Stimulated activated CD4-positive, alpha-beta T cell treated with anti-CD3 and anti-CD28 coated beads, Interleukin-4, amount 100 ng/mL, for 48 hours (primary cell): ENCODE results near the gene ANKRD31.

Experiments used
- DNase-seq, 2 donors: peaks; one replicate each; pipeline ENCODE4 v3.0.0-alpha.2; 2020; ENCODE audit warnings: low read depth in 2 of 2

ANKRD31 gene

GRCh38 chr5:75057561-75057960 is 179.1 kb downstream of the ANKRD31 start:
- DNase-seq = no peak

DNA sequence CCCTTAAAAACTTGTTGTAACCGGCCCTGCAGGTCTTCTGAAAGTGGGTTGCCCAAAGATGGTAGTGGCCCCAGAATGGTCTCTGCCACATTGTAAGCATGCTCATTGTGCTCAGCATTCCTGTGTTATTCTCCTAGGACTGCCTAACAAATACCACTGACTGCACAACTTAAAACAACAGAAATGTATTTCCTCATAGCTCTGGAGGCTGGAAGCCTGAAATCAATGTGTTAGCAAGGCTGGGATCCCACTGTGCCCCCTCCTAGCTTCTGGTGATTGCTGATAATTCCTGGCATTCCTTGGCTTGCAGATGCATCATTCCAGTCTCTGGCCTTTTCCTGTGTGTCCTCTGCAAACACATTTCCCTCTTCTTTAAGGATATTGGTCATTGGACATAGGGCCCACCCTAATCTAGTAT is 180.9 kb downstream of the ANKRD31 start:
- DNase-seq = no peak

- DNase-seq = no peak
Measured at GRCh38 chr5:75054134-75054930, 182.3 kb downstream of the ANKRD31 start.

DNA sequence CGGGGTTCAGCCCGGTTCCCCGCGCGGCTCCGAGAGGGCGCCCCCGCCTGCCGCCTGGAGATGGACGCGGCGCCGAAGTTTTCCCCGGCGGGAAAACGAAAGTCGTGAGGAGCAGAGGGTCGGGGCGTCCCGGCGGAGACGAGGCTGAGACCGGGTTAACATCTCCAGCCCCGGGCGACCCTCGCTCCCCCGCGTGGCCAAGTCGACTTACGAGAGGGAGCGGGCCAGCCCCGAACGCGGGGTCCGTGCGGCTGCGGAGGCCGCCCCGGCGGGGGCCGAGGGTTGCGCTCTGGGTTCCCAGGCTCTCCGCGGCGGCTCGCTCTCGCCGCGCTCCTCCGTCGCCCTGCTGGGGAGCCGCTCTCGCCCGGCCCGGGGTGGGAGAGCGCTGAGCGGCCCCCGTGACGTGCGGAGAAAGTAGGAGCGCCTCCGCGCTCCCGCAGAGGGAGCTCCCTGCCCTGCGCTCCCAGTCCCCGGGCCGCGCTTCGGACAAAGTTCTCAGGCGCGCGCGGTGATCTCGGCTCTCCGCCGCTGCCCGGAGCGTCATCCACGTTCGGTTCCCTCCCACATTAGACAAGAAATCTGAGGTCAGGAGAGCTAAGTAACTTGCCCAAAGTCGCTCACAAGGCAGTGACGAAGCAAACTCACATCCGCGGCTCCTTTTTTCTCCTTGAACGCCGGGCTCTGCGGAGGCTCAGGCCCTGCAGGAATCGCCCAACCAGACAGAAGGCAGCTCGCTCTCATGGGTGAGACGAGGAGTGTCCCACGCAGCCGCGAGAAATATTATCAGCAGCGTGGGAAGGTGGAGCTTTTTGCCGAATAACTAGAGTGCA is 183.2 kb downstream of the ANKRD31 start:
- peak; percentile 32 to 38 for DNase-seq

DNA sequence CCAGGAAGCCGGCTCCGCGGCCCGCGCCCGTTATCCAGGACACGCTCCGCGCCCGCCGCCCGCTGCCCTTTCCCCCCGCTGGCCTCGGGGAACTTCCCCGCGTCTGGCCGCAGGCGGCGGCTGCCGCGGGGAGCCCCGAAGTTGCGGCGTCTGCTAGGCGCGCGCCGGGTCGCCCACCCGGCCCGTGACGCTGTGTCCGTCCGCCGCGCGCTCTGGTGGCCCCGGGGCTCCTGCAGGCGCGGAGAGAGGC is 183.7 kb downstream of the ANKRD31 start:
- no peak for DNase-seq

- peak; percentile 23 to 25 for DNase-seq
Measured at GRCh38 chr5:75052192-75053053, 184.3 kb downstream of the ANKRD31 start, which contains the start of gene GCNT4. Gene GCNT4 (minus strand): TSS chr5:75052558. CDS start chr5:75030037, 22,521 bp downstream.

- peak in 1 of 2 donors; percentile 11 for DNase-seq
Measured at GRCh38 chr5:75051217-75051751, 185.4 kb downstream of the ANKRD31 start.

DNA sequence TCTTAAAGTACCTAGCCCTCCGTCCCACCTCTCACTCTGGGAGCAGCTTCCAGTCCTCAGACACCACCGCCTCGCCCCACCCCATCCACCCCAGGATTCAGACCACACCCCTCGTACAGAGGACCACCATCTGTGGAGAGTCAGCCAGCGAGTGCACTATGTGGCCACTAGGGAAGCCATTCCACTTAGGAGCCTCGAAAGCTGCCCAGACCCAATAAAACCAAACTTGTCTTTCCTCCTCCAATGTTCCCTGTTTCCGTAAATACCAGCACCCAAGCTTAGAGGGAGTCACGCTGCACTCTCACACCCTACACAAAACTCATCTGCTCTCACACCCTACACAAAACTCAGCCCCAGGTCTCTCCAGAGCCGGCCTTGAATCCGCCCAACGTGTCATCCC is 186.3 kb downstream of the ANKRD31 start:
- DNase-seq = no peak

GRCh38 chr5:75049456-75050351 is 187.0 kb downstream of the ANKRD31 start:
- peak; percentile 35 to 43 for DNase-seq

GRCh38 chr5:75048457-75048953 is 188.2 kb downstream of the ANKRD31 start:
- DNase-seq = no peak

GRCh38 chr5:75047356-75047755 is 189.3 kb downstream of the ANKRD31 start:
- DNase-seq = no peak

DNA sequence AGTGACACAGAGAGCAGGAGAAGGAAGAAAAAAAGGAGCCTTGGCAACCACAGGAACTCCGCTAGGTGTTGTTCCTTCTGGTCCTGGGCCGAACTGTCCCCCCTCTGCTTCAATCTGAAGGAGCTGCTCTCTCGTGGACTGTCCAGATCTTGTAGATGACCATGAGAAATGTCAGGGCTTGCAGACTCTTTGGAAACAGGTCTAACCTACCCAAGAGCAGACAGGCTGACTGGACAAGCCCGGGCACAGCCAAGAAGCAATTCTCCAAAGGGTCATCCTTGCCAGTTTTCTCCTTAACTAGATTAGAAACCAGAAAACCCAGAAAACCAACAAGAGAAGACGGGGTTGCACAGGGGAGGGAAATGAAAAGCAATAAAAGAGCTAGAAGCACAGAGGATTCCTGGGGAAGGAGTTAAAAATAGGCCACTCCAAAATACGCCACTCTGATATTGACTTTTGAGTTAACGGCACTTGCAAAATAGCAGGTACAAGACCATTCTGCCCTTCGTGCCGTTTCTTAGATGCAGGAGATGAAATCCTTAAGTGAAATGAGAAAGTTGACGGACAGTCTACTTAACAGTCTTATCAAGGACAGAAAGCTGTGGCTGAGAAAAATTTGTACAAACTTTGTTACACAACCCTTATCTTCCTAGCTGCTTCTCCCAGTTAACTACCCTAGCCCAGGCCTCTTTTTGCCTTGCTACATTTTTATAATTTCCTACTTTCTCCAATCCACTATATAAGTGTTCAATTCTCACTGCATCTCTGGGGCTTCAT is 190.1 kb downstream of the ANKRD31 start:
- DNase-seq = no peak

- no peak for DNase-seq
Measured at GRCh38 chr5:75045071-75045470, 191.6 kb downstream of the ANKRD31 start.

DNA sequence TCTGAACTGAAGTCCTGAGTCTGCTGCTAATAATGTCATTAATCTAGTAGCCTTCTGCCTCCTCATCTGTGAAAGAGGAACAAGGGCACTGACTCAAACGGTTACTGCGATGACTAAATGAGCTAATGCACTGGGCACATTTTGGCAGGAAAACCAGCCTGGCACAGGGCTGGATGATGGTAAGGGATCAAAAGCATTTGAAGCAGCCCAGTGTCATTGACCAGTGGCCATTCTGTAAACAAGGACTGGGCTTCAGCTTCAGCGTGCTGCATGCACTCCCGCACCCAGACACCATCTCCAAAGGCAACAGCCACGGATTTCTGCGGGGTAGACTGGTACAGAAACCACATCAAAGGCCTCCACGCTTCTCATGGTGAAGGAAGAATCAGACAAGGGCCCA is 192.3 kb downstream of the ANKRD31 start:
- DNase-seq = no peak

GRCh38 chr5:75043633-75044264 is 192.9 kb downstream of the ANKRD31 start:
- no peak for DNase-seq

DNA sequence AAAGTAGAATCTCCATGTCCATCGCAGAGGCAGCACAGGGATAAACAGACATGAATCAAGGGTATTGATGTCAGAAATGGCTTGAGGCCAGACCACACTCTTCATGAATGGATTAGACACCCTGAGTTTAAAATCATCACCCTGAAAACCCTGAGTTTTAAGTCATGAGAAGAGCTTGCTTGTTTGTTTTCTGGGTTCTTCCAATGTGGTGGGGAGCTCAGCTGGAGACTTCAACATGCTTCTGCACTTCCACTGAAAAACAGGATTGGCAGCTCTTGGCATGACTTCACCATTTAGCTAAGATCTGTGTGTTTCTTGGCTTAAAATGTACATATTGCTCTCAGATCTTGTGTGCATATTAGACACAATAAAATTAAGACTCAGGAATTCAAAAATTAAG is 194.2 kb downstream of the ANKRD31 start:
- no peak for DNase-seq

DNA sequence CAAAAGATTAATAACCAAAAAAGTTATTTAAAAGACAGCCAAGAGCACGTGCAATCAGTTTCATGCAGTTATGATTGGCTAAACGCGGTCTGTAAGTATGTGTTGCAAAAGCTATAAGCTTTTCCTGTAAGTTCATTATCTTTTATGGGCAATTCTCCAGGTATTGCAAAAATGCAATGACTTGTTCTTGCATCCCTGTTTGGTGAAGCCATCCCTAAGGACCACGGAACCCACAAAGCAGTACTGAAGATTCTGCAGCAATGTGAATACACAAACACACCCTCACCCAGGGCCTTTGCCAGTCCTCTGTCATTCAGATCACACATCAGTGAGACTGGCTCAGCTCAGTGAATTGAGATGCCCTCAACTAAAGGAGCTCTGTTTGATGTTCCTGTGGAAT is 195.7 kb downstream of the ANKRD31 start:
- no peak for DNase-seq

DNA sequence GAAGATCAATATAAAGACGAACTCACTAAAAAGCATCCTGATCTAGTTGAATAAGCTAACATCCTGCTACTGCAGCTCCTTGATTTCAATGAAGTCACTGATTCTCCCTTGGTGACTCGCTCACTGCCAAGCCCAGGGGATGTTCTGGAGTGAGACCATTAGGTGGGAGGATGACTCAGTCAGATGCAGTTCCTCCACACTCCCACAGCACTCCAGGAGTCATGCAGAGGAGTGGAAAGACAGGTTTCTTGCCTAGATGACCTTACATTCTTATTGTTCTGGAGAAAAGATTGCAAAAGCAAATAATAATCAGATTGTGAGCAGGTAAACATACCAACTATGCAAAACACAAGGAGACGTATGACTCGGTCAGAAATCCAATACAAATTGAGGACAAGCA is 199.6 kb downstream of the ANKRD31 start:
- DNase-seq = no peak

GRCh38 chr5:75034137-75034739 is 202.4 kb downstream of the ANKRD31 start:
- no peak for DNase-seq
